ENCODE results near the gene MARCHF5.

DNA sequence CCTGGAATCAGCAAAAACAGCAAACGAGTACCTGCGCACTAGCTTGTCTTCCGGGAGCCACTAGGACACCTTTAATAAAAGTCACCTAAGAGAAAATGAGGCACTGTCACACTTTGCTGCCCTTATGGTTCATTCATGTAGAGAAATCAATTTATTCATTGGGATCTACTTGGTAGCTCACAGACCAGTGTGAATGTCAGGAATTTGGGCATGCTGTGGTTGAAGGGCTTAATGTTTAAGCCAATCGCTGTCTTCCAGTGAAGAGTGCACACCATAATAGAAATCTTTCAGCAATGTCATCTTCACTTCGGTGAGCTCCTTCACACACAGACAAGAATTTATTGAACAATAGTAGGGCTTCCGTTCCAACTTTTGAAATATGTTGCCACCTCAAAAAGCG is 65.1 kb downstream of the MARCHF5 start:
- TF ChIP-seq, protein P1, sequence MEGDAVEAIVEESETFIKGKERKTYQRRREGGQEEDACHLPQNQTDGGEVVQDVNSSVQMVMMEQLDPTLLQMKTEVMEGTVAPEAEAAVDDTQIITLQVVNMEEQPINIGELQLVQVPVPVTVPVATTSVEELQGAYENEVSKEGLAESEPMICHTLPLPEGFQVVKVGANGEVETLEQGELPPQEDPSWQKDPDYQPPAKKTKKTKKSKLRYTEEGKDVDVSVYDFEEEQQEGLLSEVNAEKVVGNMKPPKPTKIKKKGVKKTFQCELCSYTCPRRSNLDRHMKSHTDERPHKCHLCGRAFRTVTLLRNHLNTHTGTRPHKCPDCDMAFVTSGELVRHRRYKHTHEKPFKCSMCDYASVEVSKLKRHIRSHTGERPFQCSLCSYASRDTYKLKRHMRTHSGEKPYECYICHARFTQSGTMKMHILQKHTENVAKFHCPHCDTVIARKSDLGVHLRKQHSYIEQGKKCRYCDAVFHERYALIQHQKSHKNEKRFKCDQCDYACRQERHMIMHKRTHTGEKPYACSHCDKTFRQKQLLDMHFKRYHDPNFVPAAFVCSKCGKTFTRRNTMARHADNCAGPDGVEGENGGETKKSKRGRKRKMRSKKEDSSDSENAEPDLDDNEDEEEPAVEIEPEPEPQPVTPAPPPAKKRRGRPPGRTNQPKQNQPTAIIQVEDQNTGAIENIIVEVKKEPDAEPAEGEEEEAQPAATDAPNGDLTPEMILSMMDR (IDR thresholded peaks at IDR 0.05): no peak
- no peak for TF ChIP-seq POLR2A (IDR thresholded peaks at IDR 0.05)

Data from adrenal gland (tissue), 5 donors.